GM19238 (cell line): ENCODE data around the gene MYBPC2.
"Not testable (repeated sequence)": the region's sequence is repeated elsewhere in the genome, so short reads cannot be mapped to it uniquely, and the experiment has no call there.

Experiments used
- DNase-seq: peaks from one replicate; pipeline ENCODE4 v3.0.0; 2011; ENCODE audit warnings: low spot score; ENCODE audit not compliant: insufficient read length

The MYBPC2 gene

GRCh38 chr19:50427997-50428425 lies 4.7 kb upstream of the MYBPC2 start:
- DNase-seq, result no peak

GRCh38 chr19:50428772-50429463 lies 3.8 kb upstream of the MYBPC2 start:
- no peak for DNase-seq

GRCh38 chr19:50430888-50431342 lies 1.8 kb upstream of the MYBPC2 start:
- no peak for DNase-seq

- DNase-seq, result peak; percentile 85
Observed at GRCh38 chr19:50431343-50432220, 1.1 kb upstream of the MYBPC2 start.

GRCh38 chr19:50433201-50434180 lies 799 bp downstream of the MYBPC2 start:
- no peak for DNase-seq

- DNase-seq, result no peak
Observed at GRCh38 chr19:50434525-50434924, 1.8 kb downstream of the MYBPC2 start.

GRCh38 chr19:50435221-50435620 lies 2.5 kb downstream of the MYBPC2 start:
- no peak for DNase-seq

- DNase-seq, result no peak
Observed at GRCh38 chr19:50435627-50436026, 2.9 kb downstream of the MYBPC2 start.

GRCh38 chr19:50437862-50438449 lies 5.3 kb downstream of the MYBPC2 start:
- DNase-seq, result no peak

- DNase-seq, result not testable (repeated sequence)
Observed at GRCh38 chr19:50439130-50439529, 6.4 kb downstream of the MYBPC2 start.

- DNase-seq, result no peak
Observed at GRCh38 chr19:50444059-50444458, 11.4 kb downstream of the MYBPC2 start.

- DNase-seq, result no peak
Observed at GRCh38 chr19:50447053-50447452, 14.4 kb downstream of the MYBPC2 start.

GRCh38 chr19:50447750-50448149 lies 15.1 kb downstream of the MYBPC2 start:
- no peak for DNase-seq

- no peak for DNase-seq
Observed at GRCh38 chr19:50449236-50449899, 16.7 kb downstream of the MYBPC2 start.

- no peak for DNase-seq
Observed at GRCh38 chr19:50450369-50451222, 17.9 kb downstream of the MYBPC2 start.

- DNase-seq, result no peak
Observed at GRCh38 chr19:50451223-50451534, 18.5 kb downstream of the MYBPC2 start.

GRCh38 chr19:50453243-50453642 lies 20.6 kb downstream of the MYBPC2 start:
- DNase-seq, result no peak

GRCh38 chr19:50455992-50456391 lies 23.3 kb downstream of the MYBPC2 start:
- DNase-seq, result no peak

GRCh38 chr19:50457300-50457699 lies 24.6 kb downstream of the MYBPC2 start:
- no peak for DNase-seq
